GM19324 (cell line): ENCODE data around the gene ITGA5.

Experiments
- ATAC-seq: cut with Tn5 transposase; IDR thresholded peaks from one replicate; pipeline ENCODE4 v1.9.1; 2021; ENCODE audit warnings: mild to moderate bottlenecking, moderate library complexity; ENCODE audit not compliant: unreplicated experiment, low FRiP score

ITGA5 gene

GRCh38 chr12:54431911-54432814 is 13.1 kb upstream of the ITGA5 start:
- no peak for ATAC-seq

- no peak for ATAC-seq
Measured at GRCh38 chr12:54430471-54431069, 11.5 kb upstream of the ITGA5 start.

GRCh38 chr12:54429014-54429471 is 10.0 kb upstream of the ITGA5 start:
- no peak for ATAC-seq

GRCh38 chr12:54428050-54429013 is 9.3 kb upstream of the ITGA5 start:
- ATAC-seq = no peak

GRCh38 chr12:54427106-54427505 is 8.0 kb upstream of the ITGA5 start:
- ATAC-seq = no peak

GRCh38 chr12:54426690-54427089 is 7.6 kb upstream of the ITGA5 start:
- ATAC-seq = no peak

GRCh38 chr12:54425702-54426101 is 6.6 kb upstream of the ITGA5 start:
- ATAC-seq = no peak

GRCh38 chr12:54424224-54424623 is 5.2 kb upstream of the ITGA5 start:
- no peak for ATAC-seq

- no peak for ATAC-seq
Measured at GRCh38 chr12:54423816-54424150, 4.7 kb upstream of the ITGA5 start.

- no peak for ATAC-seq
Measured at GRCh38 chr12:54421879-54422250, 2.8 kb upstream of the ITGA5 start.

- ATAC-seq = no peak
Measured at GRCh38 chr12:54421175-54421878, 2.3 kb upstream of the ITGA5 start.

- no peak for ATAC-seq
Measured at GRCh38 chr12:54420766-54421144, 1.7 kb upstream of the ITGA5 start.

GRCh38 chr12:54418441-54419087 is 502 bp downstream of the ITGA5 start:
- no peak for ATAC-seq

- ATAC-seq = no peak
Measured at GRCh38 chr12:54417712-54418440, 1.2 kb downstream of the ITGA5 start.

- ATAC-seq = no peak
Measured at GRCh38 chr12:54416687-54417603, 2.1 kb downstream of the ITGA5 start.

GRCh38 chr12:54415221-54415929 is 3.7 kb downstream of the ITGA5 start:
- no peak for ATAC-seq
